ENCODE data around the gene POU5F1. TPM values are rescaled to one million over a fixed set of nuclear protein-coding genes. Genes with fewer than 3 reads are reported as not detected.

The POU5F1 gene
- polyA plus RNA-seq, 1 donor (not counting 4 experiments of a cell fraction or from before 2014, with no cell fraction given): 1.6 TPM

- Histone ChIP-seq H3K36me3 (ENCODE audit: control insufficient read depth in 2 of 2, extremely low read depth in 1 of 2, insufficient read depth in 2 of 2, low read length in 2 of 2) (peaks cover 8 to 10% of the 10 kb centered on the region in 2 experiments), H3K9me3 (ENCODE audit: control insufficient read depth, low read depth, low read length) (no peaks in the 10 kb centered on the region), H3K9me1 (ENCODE audit: control insufficient read depth, extremely low read depth, insufficient read depth, low read length) (no peaks in the 10 kb centered on the region), H3K4me1 (ENCODE audit: control insufficient read depth, extremely low read depth, insufficient read depth, low read length) (peaks cover 48% of the 10 kb centered on the region), H3K9ac (ENCODE audit: control insufficient read depth, extremely low read depth, insufficient read depth, low read length) (no peak overlapping the region), H2AFZ (ENCODE audit: control insufficient read depth, low read length) (no peak overlapping the region), H4K20me1 (ENCODE audit: control insufficient read depth, extremely low read depth, insufficient read depth, low read length) (no peaks in the 10 kb centered on the region), H3K4me3 (ENCODE audit: control insufficient read depth in 2 of 3, extremely low read depth in 1 of 3, insufficient read depth in 2 of 3, low read depth in 1 of 3, low read length in 3 of 3) (no peak overlapping the region), H3K27ac (ENCODE audit: control insufficient read depth, insufficient read depth, low read length) (no peak overlapping the region), H3K27me3 (ENCODE audit: control insufficient read depth, extremely low read depth, insufficient read depth, low read length) (no peaks in the 10 kb centered on the region), H3K79me2 (ENCODE audit: control insufficient read depth, insufficient read depth, low read length) (peaks cover 35% of the 10 kb centered on the region), H3K4me2 (ENCODE audit: control insufficient read depth, extremely low read depth, insufficient read depth, low read depth, low read length) (no peak overlapping the region)
- TF ChIP-seq CTCF (optimal IDR thresholded peaks at IDR 0.05 in 1 of 3, IDR thresholded peaks at IDR 0.05 in 1 of 3, conservative IDR thresholded peaks at IDR 0.05 in 1 of 3; ENCODE audit: extremely low read depth in 1 of 3, insufficient read depth in 2 of 3, low read length in 3 of 3): no peak
- no peak for TF ChIP-seq EZH2 (IDR thresholded peaks at IDR 0.05; ENCODE audit: low read length)
- DNase-seq (ENCODE audit: low read depth, low spot score) (no peak), FAIRE-seq (no peak)
- dilution Hi-C loops (cut with MboI; ENCODE audit: extremely low pct_ligation_motif_present, low sequenced_read_pairs): no loop called here
Measured at GRCh38 chr6:31118178-31118577, 52.3 kb downstream of the POU5F1 start.

- Histone ChIP-seq H3K4me3 (ENCODE audit: control insufficient read depth in 2 of 3, extremely low read depth in 1 of 3, insufficient read depth in 2 of 3, low read depth in 1 of 3, low read length in 3 of 3) (peak overlapping the region; percentile 26 to 56 (median 46)), H3K9me3 (ENCODE audit: control insufficient read depth, low read depth, low read length) (no peaks in the 10 kb centered on the region), H3K4me1 (ENCODE audit: control insufficient read depth, extremely low read depth, insufficient read depth, low read length) (peaks cover 38% of the 10 kb centered on the region), H3K27me3 (ENCODE audit: control insufficient read depth, extremely low read depth, insufficient read depth, low read length) (no peaks in the 10 kb centered on the region), H3K36me3 (ENCODE audit: control insufficient read depth in 2 of 2, extremely low read depth in 1 of 2, insufficient read depth in 2 of 2, low read length in 2 of 2) (peaks cover 8 to 10% of the 10 kb centered on the region in 2 experiments), H4K20me1 (ENCODE audit: control insufficient read depth, extremely low read depth, insufficient read depth, low read length) (no peaks in the 10 kb centered on the region), H3K27ac (ENCODE audit: control insufficient read depth, insufficient read depth, low read length) (no peak overlapping the region), H3K9ac (ENCODE audit: control insufficient read depth, extremely low read depth, insufficient read depth, low read length) (peak overlapping the region; percentile 33), H2AFZ (ENCODE audit: control insufficient read depth, low read length) (no peak overlapping the region), H3K79me2 (ENCODE audit: control insufficient read depth, insufficient read depth, low read length) (peaks cover 35% of the 10 kb centered on the region), H3K4me2 (ENCODE audit: control insufficient read depth, extremely low read depth, insufficient read depth, low read depth, low read length) (peak overlapping the region; percentile 99), H3K9me1 (ENCODE audit: control insufficient read depth, extremely low read depth, insufficient read depth, low read length) (no peaks in the 10 kb centered on the region)
- FAIRE-seq: no peak
- TF ChIP-seq CTCF (optimal IDR thresholded peaks at IDR 0.05 in 1 of 3, IDR thresholded peaks at IDR 0.05 in 1 of 3, conservative IDR thresholded peaks at IDR 0.05 in 1 of 3; ENCODE audit: extremely low read depth in 1 of 3, insufficient read depth in 2 of 3, low read length in 3 of 3) (no peak), EZH2 (IDR thresholded peaks at IDR 0.05; ENCODE audit: low read length) (no peak)
- dilution Hi-C loops (cut with MboI; ENCODE audit: extremely low pct_ligation_motif_present, low sequenced_read_pairs): no loop called here
- no peak for DNase-seq (ENCODE audit: low read depth, low spot score)
Measured at GRCh38 chr6:31116661-31117385, 53.7 kb downstream of the POU5F1 start.
